ENCODE results near the gene ADAMTS12. TPM values are rescaled to one million over a fixed set of nuclear protein-coding genes. Genes with fewer than 3 reads are reported as not detected.

The ADAMTS12 gene
- total and polyA plus RNA-seq, 2 of the 8 experiments (the other 6 are each of a cell fraction or from before 2014, with no cell fraction given), result 6.4 to 12.8 TPM

GRCh38 chr5:33789567-33789957 lies 102.2 kb downstream of the ADAMTS12 start:
- Histone ChIP-seq H3K9me3 (ENCODE audit: insufficient read depth in 2 of 2, low read depth in 1 of 2, low read length in 1 of 2) (peaks cover 0 to 3% of the 10 kb centered on the region in 2 experiments; a peak in 1 of 4 replicates), H3K56ac (replicated peaks; ENCODE audit: insufficient read length, low read depth, low read length) (no peak overlapping the region), H3K27ac (ENCODE audit: low read depth, low read length) (no peak overlapping the region), H3K14ac (ENCODE audit: insufficient read length) (no peak overlapping the region), H4K91ac (replicated peaks; ENCODE audit: insufficient read length, low read length) (no peak overlapping the region), H2BK120ac (replicated peaks; ENCODE audit: low read depth, low read length) (no peak overlapping the region), H3K23me2 (ENCODE audit: low read depth, low read length) (no peaks in the 10 kb centered on the region), H2BK5ac (ENCODE audit: low read depth, low read length) (no peak overlapping the region), H3K23ac (ENCODE audit: insufficient read length) (no peak overlapping the region), H3K18ac (ENCODE audit: extremely low read depth, low read length) (no peak overlapping the region), H3K4me3 (ENCODE audit: extremely low read depth in 1 of 4, insufficient read depth in 2 of 4, low read depth in 3 of 4, low read length in 4 of 4) (no peak overlapping the region), H2AFZ (ENCODE audit: low read length) (no peak overlapping the region), H4K8ac (ENCODE audit: extremely low read depth, insufficient read depth, low read length) (no peak overlapping the region), H3K4me2 (ENCODE audit: insufficient read depth in 1 of 2, low read depth in 2 of 2, low read length in 2 of 2) (no peak overlapping the region), H3K4me1 (replicated peaks in 1 of 4; ENCODE audit: control insufficient read depth in 3 of 4, insufficient read depth in 4 of 4, low read length in 3 of 4) (peaks cover 0 to 5% (median 0%) of the 10 kb centered on the region in 4 experiments; a peak in 2 of 7 replicates), H3K4ac (replicated peaks; ENCODE audit: insufficient read length, low read depth, low read length) (no peak overlapping the region), H2BK15ac (ENCODE audit: low read length) (no peak overlapping the region), H2AK5ac (ENCODE audit: low read depth, low read length) (no peak overlapping the region), H3K36me3 (ENCODE audit: control insufficient read depth in 2 of 4, insufficient read depth in 4 of 4, low read length in 3 of 4) (no peaks in the 10 kb centered on the region), H2BK12ac (ENCODE audit: low read depth, low read length) (no peak overlapping the region), H3K9ac (replicated peaks in 1 of 4; ENCODE audit: extremely low read depth in 1 of 4, low read depth in 3 of 4, low read length in 3 of 4) (no peak overlapping the region), H4K5ac (ENCODE audit: insufficient read length, low read depth, low read length) (no peak overlapping the region), H4K20me1 (replicated peaks in 1 of 2; ENCODE audit: control insufficient read depth in 1 of 2, insufficient read depth in 2 of 2, low read length in 2 of 2) (no peaks in the 10 kb centered on the region), H3K79me1 (ENCODE audit: low read depth, low read length) (no peaks in the 10 kb centered on the region), H3K79me2 (ENCODE audit: control insufficient read depth in 1 of 2, insufficient read depth in 2 of 2, low read length in 2 of 2) (no peaks in the 10 kb centered on the region), H3K27me3 (replicated peaks in 1 of 4; ENCODE audit: control insufficient read depth in 3 of 4, extremely low read depth in 1 of 4, insufficient read depth in 3 of 4, low read length in 3 of 4) (no peaks in the 10 kb centered on the region), H2BK20ac (ENCODE audit: low read length) (no peak overlapping the region)
- CTCF ChIA-PET (ENCODE audit: partially characterized antibody), result interaction anchor here (1.0 kb wide), 1 partner anchor 11 kb away, joined by 5 read pairs; no protein-coding TSS in a partner anchor
- DNase-seq (ENCODE audit: low read depth in 1 of 2, low spot score in 2 of 2), result no peak
- POLR2A ChIA-PET (ENCODE audit: partially characterized antibody), result no interaction called here
- FAIRE-seq, result no peak
- TF ChIP-seq ZNF274 (IDR thresholded peaks at IDR 0.05; ENCODE audit: borderline replicate concordance, extremely low read depth, low read length) (no peak), ASH2L (IDR thresholded peaks at IDR 0.05; ENCODE audit: low read length) (no peak), KDM5A (IDR thresholded peaks at IDR 0.05; ENCODE audit: low read length) (no peak), CHD1 (IDR thresholded peaks at IDR 0.05; ENCODE audit: low read depth, low read length) (no peak), EP300 (IDR thresholded peaks at IDR 0.05; ENCODE audit: borderline replicate concordance in 1 of 2, low read depth in 2 of 2, low read length in 2 of 2) (no peak), PHF8 (conservative IDR thresholded peaks at IDR 0.05; ENCODE audit: low read depth, low read length) (no peak), SIN3A (conservative IDR thresholded peaks at IDR 0.05 in 1 of 2, IDR thresholded peaks at IDR 0.05 in 1 of 2; ENCODE audit: low read depth in 1 of 2, low read length in 2 of 2) (no peak), JUND (IDR thresholded peaks at IDR 0.05; ENCODE audit: low read length) (no peak)
- WGBS, 2 experiments (ENCODE audit: extremely low coverage in 1 of 2, insufficient coverage in 1 of 2, insufficient read length in 1 of 2, insufficient replicate concordance in 2 of 2, low coverage in 1 of 2, low lambda C conversion rate in 2 of 2, missing lambda C conversion rate in 1 of 2), result 78% methylated on average over 5 of the region's 5 CpGs; no CpG with 5 or more reads in 1 of the 2 experiments

All from H1 (cell line).